NCI-H510A (cell line): ENCODE data around the gene ANKRD33B.
"Not testable (repeated sequence)": the region's sequence is repeated elsewhere in the genome, so short reads cannot be mapped to it uniquely, and the experiment has no call there.

ENCODE experiments used
- DNase-seq: peaks from one replicate; lab custom pipeline; 2025; lab: John Stamatoyannopoulos, UW

ANKRD33B gene

DNA sequence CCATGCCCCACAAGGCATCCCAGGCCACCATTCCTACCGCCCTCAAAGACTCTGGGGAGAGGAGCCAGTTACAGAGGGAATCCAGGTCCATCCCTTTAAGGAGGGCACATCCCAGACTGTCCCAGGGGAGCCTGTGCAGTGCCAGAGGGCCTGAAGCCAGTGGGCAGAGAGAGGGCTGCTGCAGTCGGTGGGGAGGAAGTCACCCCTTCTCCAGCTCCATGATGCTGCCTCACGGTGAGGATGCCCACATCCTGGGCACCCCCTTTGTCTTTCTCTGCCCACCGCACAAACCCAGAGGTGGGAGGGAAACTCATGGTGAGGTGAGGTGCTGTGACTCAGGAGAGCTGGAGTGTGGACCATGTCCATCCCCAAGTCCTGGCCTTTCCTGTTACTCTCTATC lies 26.2 kb upstream of the ANKRD33B start:
- no peak for DNase-seq

DNA sequence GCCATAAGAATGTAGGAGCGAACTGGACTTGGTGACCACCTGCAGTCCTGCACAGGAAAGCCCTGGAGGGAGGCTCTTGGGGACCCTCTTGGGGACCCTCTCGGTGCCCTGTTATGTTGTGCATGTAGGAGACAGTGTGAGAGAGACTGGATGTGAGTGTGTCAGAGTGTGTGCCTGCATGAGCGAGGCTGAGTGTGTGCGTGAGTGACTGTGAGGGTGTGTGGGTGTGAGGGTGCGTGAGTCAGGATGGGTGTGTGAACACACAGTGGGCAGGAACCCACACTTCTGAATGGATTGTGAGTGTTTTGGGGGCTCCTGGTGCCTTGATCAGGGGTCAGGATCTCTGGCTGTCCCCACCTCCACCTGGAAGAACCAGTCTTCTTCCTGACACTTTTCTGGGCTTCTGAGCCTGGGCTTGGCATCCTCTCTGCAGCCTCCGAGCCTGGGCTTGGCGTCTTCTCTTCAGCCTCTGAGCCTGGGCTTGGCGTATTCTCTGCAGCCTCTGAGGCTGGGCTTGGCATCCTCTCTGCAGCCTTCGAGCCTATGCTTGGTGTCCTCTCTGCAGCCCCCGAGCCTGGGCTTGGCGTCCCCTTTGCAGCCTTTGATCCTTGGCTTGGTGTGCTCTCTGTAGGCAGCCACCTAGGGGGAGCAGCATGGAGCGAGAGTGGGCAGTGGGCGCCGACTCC lies 25.6 kb upstream of the ANKRD33B start:
- no peak for DNase-seq

DNA sequence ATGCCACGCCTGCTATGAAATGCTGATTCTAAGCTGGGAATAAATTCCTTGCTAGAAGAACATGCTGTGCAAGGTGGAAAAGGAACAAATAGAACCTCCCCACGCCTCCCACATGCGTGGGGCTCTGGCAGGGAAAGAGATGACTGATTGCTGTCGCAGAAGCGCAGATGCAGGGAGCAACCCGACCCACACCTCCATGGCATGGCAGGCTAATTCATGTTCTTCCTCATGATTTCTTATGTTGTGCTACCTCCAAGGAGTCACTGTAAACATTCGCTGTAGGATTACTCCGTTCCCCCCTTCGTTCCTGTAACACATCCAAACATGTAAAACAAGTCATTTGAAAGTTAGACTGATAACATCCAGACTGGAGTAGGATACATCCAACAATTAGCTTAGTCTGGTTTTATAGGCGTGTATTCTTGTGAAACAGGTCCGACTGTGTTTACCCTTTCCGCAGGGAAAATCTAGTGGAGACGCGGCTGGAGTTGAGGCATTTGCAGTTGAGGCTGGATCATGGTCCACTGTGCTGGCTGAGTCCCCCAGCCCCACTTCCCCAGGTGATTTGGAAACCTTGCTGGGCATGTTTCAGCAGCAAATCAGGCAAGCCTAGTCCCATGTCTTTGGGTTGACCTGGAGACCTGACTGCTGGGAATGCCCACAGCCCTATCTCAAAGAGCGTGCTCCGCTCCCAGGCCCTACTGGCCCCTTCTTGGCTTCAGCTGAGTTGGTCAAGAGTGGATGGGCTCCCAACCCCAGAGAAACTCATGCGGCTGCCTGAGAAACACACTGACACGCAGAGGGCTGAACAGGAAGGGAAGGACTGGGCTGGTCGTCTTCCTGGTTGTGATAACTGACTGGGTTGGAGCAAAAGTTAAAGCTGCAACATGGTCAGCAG lies 24.8 kb upstream of the ANKRD33B start:
- DNase-seq = no peak

DNA sequence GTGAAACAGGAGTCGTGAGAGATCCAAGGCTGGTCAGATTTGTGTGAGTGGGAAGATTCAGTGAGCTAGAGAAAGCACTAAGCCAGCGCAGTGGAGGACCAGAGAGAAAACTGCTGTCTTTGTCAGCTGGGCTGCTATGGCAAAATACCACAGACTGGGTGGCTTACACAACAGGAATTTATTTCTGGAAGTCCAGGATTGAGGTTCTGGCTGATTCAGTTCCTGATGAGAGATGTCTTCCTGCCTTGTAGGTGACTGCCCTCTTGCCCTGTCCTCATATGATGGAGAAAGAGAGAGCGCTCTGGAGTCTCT lies 24.2 kb upstream of the ANKRD33B start:
- DNase-seq = no peak

DNA sequence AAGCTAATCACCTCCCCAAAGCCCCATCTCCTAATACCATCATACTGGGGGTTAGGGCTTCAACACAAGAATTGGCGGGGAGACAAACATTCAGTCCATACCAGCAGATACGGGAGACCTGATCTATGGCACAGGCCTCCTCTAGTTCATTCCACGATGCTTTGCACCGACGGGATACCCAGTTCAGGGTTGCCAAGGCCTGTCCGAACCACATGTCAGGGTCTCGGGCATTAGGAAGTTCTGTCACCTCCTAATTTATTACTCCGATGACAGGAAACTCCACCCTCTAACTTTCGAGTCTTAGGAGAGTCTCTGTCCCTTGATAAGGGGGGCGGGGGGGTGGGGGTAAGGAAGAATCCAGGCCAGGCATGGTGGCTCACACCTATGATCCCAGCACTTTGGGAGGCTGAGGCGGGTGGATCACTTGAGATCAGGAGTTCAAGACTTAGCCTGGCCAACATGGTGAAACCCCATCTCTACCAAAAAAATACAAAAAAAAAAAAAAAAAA lies 23.8 kb upstream of the ANKRD33B start:
- no peak for DNase-seq

DNA sequence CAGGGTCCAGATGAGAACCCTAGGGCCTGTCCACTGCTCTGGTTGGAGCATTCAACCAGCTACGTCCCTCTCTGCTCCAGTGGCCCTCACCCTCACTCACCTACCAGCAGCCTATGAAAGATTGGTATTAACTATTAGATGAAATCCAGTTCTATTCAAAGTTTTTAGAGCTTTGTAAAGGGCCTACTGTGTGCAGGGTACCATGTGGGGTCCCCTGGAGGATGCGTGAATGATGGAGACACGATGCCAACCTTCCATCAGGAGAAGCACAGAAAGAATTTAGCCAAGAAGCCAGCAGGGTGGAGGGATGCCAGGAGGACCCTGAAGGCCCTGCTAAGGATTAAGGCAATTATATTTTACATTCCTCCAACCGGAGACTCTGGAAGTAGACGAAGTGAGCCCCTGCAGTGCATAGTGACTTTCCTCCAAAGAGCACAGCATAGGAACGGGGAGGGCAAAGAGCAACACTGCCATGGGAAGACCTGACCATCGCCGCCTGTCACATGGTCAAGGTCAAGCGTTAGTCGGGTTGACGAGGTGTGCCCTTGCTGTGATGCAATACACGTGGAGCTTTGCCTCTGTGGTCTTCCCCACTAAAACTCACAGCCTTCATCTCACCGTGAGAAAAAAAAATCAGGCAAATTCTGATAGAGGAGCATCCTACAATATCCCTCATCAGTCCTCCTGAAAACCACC lies 22.8 kb upstream of the ANKRD33B start:
- DNase-seq = no peak

DNA sequence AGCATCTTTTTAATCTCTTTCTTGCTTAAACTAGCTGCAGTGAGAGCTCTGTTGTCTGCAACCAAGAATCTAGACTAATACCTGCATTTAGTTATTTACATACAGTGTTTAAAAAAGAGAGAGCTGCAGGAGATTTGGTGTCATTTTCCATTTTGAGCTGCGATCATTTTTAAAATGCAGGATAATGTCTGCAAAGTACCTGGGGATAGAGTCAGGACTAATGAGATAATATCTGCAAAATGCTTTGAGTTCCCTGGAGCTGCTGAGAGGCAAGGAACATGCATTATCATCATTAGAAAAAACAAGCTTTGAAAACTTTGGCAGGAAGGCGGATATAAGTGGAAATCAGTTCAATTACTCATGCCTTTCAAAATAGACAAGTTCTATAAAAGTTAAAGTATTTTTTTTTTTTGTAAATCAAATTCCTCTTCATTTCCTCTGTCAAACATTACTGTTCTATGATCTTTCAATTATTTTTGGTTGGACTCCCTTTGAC lies 21.8 kb upstream of the ANKRD33B start:
- no peak for DNase-seq

DNA sequence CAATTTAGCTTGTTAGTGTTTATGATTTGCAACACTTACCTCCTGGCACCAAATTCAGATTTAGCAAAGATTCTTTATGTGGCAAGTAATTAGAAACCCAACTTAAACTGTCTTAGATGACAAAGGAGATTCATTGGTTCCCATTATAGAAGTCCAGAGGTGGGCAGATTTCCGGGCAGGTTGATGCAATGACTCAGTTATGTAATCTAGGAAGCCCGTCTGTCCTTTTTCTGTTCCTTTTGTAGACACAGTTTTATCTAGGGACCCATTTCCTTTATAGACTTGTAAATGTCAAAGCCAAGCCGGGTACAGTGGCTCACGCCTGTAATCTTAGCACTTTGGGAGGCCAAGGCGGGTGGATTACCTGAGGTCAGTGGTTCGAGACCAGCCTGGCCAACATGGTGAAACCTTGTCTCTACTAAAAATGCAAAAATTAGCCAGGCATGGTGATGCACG lies 20.3 kb upstream of the ANKRD33B start:
- DNase-seq = no peak

DNA sequence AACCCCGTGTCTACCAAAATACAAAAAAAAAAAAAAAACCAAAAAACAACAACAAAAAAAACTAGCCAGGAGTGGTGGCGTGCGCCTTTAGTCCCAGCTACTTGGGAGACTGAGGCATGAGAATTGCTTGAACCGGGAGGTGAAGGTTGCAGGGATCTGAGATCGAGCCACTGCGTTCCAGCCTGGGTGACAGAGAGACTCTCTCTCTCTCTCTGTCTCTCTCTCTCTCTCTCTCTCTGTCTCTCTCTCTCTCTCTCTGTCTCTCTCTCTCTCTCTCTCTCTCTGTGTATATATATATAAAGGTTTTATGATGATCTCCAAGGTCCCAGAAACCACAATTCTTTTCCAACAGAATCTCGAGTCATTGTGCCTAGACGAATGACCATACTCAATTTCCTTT lies 18.8 kb upstream of the ANKRD33B start:
- no peak for DNase-seq

DNA sequence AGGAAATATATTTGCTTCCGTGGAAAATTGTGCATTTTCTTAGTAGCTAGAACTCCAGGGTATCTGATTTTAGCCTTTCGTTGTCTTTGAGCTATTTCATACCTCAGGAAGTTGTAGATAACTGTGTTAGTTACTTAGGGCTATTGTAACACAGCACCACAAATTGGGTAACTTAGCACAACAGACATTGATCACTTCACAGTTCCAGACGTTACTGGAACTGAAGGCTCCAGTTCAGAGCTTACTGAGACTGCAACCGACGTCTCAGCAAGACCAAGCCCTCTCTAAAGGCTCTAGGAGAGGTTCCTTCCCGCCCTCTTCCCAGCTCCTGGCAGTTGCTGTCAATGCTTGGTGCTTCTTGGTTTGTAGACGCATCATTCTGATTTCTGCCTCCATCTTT lies 17.7 kb upstream of the ANKRD33B start:
- DNase-seq = no peak

DNA sequence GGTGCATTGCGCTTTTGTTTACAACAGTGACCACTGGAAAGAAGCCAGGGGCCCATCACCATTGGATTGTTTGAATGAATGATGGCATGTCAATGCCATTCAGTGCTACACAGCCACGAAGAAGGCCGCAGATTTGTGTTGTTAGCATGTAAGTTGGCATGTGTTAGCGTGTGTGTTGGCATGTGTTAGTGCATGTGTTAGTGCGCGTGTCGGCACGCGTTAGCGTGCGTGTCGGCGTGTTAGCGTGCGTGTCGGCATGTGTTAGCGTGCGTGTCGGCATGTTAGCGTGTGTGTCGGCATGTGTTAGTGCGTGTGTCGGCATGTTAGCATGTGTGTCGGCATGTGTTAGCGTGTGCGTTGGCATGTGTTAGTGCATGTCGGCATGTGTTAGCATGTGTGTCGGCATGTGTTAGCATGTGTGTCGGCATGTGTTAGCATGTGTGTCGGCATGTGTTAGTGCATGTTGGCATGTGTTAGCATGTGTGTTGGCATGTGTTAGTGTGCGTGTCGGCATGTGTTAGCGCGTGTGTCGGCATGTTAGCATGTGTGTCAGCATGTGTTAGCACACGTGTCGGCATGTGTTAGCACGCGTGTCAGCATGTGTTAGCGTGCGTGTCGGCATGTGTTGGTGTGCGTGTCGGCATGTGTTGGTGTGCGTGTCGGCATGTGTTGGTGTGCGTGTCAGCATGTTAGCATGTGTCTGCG lies 15.3 kb upstream of the ANKRD33B start:
- no peak for DNase-seq

DNA sequence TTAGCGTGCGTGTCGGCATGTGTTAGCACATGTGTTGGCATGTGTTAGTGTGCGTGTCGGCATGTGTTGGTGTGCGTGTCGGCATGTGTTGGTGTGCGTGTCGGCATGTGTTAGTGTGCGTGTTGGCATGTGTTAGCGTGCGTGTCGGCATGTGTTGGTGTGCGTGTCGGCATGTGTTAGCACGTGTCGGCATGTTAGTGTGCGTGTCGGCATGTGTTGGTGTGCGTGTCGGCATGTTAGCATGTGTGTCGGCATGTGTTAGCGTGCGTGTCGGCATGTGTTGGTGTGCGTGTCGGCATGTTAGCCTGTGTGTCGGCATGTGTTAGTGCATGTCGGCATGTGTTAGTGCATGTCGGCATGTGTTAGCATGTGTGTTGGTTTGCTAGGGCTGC lies 14.8 kb upstream of the ANKRD33B start:
- not testable (repeated sequence) for DNase-seq

DNA sequence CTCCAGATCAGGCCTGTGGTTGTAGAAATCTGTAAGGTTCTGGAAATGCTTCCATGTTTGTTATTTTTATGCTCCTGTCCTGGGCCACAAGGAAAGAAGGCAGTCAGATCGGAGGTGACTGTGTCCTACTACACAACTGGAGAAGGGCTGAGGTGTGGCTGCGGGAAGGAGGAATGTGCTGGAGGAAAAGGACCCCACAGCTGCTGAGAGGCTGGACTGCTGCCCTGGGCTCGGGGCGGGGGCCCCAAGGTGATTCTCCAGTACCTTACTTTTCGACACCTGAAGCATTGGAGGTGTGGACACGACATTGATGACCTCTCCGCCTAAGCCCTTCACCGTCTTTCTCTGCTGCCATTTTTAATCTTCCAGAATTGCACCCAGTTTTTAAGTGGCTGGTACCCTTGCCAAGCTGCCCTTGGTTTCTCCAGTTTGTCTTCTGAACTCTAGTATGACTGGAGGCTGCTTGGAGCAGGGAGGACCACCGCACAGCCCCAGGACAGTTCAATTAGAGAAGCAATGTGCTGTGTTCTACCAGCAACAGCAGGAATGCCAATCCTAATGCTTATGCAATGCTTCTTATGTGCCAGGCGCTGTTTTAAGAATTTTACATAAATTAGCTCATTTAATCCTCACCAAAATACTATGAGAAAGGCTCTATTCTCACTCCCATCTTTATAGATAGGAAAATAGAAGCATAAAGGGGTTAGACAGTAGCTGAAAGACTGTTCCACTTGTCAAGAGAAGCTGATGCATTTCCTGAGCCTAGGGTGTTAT lies 13.5 kb upstream of the ANKRD33B start:
- no peak for DNase-seq

DNA sequence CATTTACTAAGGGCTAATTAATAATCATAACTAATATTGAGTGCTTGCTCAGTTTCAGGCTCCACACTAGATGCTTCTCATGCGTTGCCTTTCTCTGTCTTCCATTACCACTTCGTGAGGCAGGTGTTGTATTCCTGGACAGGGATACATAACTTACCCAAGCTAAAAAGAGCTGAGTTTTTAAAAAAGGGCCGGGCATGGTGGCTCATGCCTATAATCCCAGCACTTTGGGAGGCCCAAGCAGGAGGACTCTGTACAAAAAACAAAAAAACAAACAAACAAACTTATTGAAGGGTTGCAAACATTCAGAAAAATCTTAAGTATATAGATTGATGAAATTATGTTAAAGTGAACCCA lies 12.1 kb upstream of the ANKRD33B start:
- DNase-seq = no peak

DNA sequence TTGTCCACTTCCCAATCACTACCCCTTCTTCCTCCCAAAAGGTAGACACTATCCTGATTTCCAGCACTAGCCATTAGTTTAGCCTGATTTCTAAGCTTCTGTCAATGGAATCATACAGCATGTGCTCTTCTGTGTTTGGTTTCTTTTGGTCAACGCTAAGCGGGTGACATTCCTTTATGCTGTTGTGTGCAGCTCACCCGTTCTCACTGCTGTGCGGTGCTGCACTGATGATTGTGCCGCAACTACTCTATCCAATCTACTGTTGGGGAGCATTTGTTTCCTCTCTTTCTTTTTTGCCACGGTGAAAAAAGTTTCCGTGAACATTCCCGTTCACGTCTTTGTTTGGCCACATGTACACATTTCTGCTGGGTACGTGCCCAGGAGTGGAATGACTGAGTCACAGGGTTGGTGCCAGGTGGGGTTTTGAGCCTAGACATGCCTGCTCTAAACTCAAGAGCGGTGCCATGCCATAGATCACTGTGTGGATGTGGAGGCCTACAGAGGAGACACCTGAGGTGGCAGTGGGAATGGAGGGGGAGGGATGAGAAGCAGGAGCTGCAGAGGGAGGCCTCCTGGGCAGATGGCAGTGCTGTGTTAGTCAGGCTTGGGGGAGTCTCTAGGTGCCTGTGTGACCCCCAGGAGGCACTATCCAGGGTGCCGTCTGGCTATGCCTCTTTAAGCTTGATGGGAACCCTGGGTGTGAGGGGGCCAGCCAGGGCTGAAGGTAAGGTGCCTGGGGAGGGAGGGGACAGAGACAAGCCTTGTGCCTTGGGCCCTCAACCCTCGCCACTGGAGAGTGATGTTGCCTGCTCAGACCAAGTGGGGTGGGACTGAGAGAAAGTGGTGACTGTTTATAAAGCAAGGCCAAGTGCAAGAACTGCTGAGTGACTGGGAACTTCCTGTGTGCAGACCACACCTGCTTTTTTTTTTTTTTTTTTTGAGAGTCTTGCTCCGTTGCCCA lies 11.4 kb upstream of the ANKRD33B start:
- DNase-seq = no peak

DNA sequence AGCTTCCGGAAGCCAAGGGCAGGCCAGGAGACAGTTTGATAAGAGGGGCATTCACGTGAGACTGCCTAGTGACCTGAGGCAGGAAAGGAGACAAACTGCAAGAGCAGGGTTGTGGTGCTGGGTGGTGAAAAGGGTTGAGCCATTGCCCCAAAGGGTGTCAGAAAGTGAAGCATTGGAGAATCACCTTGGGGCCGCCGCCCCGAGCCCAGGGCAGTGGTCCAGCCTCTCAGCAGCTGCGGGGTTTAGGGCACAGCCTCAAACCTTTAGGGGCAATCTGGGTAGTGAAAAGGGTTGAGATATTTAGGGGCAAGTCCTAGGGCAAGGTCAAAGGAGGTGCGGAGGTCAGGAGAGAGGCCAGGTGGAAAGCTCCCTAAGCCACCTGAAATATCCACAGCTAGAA lies 10.4 kb upstream of the ANKRD33B start:
- DNase-seq = no peak

DNA sequence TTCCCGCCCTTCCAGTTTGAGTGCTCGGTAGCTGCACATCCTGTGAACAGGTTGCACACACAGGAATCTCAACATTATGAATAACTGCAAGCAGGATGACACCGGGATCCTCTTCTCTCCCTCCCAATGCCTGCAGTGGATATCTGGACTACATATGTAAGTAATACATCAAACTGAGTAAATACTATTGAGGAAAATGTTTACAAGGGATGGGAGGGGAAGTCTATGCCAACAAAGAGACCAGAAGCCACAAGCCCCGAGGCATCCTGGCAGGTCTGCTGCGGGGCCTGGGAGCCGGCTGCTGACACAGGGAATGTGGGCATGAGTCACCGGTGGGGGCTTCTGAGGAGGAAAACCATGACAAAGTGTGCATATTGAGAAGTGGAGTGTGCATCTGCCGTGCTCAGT lies 8.6 kb upstream of the ANKRD33B start:
- DNase-seq = peak; percentile 10

DNA sequence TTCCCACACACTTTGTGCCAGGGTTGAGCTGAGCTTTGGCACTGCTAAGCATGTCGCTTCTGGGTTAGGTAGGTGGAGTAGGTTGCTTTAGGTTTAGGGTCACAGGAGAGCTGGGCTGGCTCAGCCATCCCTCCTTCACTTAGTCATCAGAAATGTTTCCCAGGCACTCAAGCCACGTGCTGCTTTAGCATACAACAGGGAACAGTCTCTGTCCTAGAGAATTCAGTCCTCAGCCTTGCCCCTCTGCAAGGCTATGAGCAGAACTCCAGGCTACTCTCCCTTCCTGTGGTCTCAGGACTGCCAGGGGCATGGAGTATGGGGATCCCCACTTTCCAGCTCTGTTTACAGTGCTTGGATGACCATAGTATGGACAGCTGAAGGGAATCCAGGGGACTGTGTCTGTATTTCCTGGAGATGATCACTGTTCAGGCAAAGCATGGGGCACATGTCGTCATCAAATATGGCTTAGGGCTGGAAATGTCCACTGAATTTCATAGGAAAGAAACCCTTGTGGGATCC lies 7.5 kb upstream of the ANKRD33B start:
- DNase-seq = no peak

DNA sequence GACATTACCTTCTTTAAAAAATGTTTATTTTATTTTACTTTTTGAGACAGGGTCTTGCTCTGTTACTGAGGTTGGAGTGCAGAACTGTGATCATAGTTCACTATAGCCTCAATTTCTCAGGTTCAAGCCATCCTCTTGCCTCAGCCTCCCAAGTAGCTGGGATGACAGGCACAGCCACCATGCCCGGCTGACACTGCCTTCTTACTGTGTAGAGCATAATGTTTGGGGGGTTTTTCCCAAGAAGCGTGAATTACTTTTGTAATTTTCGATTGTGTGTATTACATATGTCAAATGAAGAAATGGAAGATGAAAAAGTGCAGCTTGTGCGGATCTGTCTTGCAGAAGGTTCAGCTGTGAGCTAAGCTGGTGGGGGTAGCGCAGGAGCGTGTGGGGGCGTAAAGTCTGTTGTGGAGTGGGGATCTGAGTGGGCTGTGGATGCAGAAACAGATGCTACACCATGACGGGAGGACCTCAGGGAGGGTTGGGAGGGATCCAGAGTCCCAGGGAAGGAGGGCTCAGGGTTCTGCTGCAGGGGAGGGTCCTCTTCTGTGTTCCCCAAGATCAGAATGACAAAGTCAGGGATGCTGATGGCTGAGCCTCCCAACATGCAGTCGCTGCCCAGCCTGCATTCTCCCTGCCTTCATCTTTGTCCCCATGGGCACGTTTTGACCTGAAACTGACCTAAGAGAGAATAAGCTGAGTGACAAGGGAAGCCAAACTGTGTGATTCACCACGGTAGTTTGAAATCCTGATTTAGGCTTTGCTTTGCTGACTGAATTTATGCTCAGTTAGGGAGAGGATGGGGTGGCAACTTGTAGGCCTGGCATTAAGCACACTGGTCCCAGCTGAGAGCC lies 6.8 kb upstream of the ANKRD33B start:
- DNase-seq = no peak
